ENCODE measurements around the gene HDAC10. TPM values are rescaled to one million over a fixed set of nuclear protein-coding genes. Genes with fewer than 3 reads are reported as not detected.

The HDAC10 gene
- total RNA-seq, 2 experiments from 2014 or later = 99.1 to 111 TPM

DNA sequence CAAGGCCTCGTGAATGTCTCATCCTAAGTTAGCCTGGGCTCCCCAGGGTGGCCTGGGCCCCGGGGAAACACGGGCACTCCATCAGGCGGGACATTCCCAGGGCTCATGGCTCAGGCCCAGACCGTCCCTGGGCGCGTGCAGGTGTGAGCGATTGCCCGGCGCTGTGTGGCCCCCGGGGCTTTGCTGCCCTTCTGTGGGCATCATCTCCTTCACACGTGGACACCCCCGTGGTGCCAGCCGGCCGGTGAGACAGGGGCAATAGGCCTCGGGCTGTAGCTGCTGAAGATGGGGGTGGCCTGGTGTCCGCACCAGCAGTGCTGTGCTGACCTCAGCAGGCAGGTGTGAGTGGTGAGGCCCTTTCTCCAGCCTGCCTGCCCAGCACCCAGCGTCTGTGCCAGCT, 54.8 kb downstream of the HDAC10 start:
- DNase-seq = no peak
- Mint-ChIP-seq H3K4me3 (no peak overlapping the region), H3K4me1 (peaks cover 18% of the 10 kb centered on the region), H3K27ac (no peak overlapping the region), H3K36me3 (peaks cover 1% of the 10 kb centered on the region), H3K9me3 (no peaks in the 10 kb centered on the region), H3K27me3 (no peaks in the 10 kb centered on the region)
- POLR2A ChIA-PET = no interaction called here
- no peak for ATAC-seq (ENCODE audit: low read depth)

Other genes with a start within 250 kb of the HDAC10 start
- gene IL17REL, start 238.5 kb downstream of the HDAC10 start, total RNA-seq = not detected
- not detected for gene TTLL8, start 193.0 kb downstream of the HDAC10 start, total RNA-seq
- 1 to 10 TPM; 4.2 to 4.9 TPM for gene MLC1, start 165.8 kb downstream of the HDAC10 start, total RNA-seq
- not detected for gene MOV10L1, start 161.3 kb downstream of the HDAC10 start, total RNA-seq
- under 1 TPM; 0.11 TPM for gene PANX2, start 80.5 kb downstream of the HDAC10 start, total RNA-seq
- gene TRABD, start 65.4 kb downstream of the HDAC10 start, total RNA-seq = 100 to 1,000 TPM; 116 to 121 TPM
- gene SELENOO, start 50.3 kb downstream of the HDAC10 start, total RNA-seq = 10 to 100 TPM; 27.9 to 33.3 TPM
- 10 to 100 TPM; 92.2 to 94.5 TPM for gene TUBGCP6, start 6.2 kb downstream of the HDAC10 start, total RNA-seq
- gene MAPK12, start 10.4 kb upstream of the HDAC10 start, total RNA-seq = 1 to 10 TPM; 3.1 to 3.6 TPM
- gene MAPK11, start 19.1 kb upstream of the HDAC10 start, total RNA-seq = 1 to 10 TPM; 7.9 to 8.5 TPM
- gene PLXNB2, start 56.4 kb upstream of the HDAC10 start, total RNA-seq = 10 to 100 TPM; 43.0 to 45.8 TPM
- 1 to 10 TPM; 8.8 to 9.5 TPM for gene DENND6B, start 75.7 kb upstream of the HDAC10 start, total RNA-seq
- gene PPP6R2, start 92.1 kb upstream of the HDAC10 start, total RNA-seq = 10 to 100 TPM; 81.6 to 86.8 TPM
- gene SBF1, start 223.8 kb upstream of the HDAC10 start, total RNA-seq = 100 to 1,000 TPM; 211 to 221 TPM
- 1 to 10 TPM; 6.5 to 6.7 TPM for gene ADM2, start 230.3 kb upstream of the HDAC10 start, total RNA-seq
- not detected for gene MIOX, start 235.6 kb upstream of the HDAC10 start, total RNA-seq

Data from activated naive CD8-positive, alpha-beta T cell treated with anti-CD3 and anti-CD28 coated beads, Interleukin-2, amount 10 ng/mL, durations not matched to agents 7 days and 5 days (primary cell).